NCI-H1417 (cell line): Measurements from ENCODE around the gene SLC9A5.
A peak's percentile ranks its signal among the peaks of the same experiment; 100 is the strongest.

Experiments
- DNase-seq, 3 experiments: peaks; one replicate each; lab custom pipeline; 2025; lab: John Stamatoyannopoulos, UW

Gene SLC9A5

DNA sequence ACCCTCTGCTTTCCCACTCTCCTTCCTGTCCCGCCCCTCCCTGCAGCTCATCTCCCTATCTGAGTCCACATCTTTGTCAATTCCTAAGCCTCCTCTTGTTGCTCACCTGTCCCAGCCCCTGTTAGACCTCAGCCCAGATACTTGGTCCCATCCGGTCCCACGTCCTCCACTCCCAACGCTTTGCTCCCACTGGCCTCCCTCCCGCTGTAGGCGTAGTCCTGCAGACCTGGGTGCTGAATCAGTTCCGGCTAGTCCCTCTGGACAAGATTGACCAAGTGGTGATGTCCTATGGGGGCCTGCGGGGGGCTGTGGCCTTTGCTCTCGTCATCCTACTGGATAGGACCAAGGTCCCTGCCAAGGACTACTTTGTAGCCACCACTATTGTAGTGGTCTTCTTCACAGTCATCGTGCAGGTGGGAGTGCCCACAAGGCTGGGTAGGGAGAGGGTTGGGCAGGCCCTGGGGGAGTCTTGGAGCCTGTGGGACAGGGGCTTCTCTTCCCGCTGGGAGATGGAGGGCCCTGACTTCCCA is 8.0 kb downstream of the SLC9A5 start:
- no peak for DNase-seq

DNA sequence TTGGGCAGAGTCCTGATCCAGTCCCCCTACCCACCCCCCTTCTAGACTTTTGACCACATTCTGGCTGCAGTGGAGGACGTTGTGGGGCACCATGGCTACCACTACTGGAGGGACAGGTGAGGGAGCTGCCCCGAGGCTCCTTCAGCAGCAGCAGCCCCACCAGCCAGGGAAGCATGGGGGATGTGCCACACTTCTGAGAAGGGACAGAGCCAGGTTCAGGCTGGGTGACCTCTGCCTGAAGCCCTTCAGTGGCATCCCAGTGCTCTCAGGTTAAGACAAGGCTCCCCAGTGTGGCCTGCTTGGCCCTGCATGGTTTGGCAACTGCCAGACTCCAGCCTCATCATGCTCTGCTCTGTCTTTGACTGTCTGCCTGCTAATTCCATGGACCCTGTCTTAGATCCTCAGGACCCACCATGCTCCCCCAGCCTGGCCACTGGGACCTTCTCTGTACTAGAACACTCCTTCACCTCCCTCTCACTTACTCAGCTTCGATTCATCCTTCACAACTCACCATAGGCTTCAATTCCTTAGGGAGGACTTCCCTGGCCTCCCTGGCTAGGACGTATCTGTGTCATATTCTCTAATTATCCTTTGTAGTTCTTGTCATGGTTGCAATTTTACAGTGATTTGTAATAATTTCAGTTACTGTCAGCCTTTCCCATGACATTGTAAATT is 8.8 kb downstream of the SLC9A5 start:
- no peak for DNase-seq

DNA sequence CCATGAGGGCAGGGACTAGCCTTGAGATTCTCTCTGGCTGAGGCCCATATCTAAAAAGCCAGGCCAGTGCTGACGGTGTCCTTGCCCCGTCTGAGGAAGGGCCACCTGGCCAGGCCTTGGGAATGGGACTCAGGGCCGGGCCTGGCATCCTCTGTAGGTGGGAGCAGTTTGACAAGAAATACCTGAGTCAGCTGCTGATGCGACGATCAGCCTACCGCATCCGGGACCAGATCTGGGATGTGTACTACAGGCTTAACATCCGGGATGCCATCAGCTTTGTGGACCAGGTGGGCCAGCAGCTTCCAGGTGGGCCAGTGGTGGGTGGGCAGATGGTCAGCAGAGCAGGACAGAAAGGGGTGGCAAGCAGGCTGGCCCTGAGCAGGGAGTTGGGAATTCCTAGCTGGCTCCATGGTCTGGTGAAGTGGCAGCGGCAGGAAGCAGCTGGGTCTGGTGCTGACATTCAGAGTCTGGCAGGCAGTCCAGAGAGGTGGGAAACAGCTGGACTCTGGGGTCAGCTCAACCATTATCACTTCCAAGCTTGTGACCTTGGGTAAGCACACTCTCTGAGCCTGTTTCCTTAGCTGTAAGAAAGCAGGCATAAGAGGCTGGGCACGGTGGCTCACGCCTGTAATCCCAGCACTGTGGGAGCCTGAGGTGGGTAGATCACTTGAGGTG is 9.5 kb downstream of the SLC9A5 start:
- no peak for DNase-seq

DNA sequence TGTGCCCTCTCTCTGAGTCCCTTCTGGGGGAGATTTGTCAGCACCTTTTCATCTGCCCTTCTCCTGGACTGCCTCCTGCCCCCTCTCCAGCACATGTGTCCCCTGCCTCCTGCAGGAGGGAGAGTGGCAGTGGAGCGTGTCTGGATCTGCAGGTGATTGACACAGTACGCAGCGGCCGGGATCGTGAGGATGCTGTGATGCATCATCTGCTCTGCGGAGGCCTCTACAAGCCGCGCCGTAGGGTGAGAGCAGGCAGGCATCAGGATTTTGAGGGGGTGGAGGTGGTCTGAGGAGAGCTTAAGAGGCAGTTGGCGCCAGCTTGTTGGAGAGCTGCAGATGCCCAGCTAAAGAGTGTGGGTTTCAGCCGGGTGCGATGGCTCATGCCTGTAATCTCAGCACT is 10.9 kb downstream of the SLC9A5 start:
- peak; percentile 7 to 35 (median 35) for DNase-seq

DNA sequence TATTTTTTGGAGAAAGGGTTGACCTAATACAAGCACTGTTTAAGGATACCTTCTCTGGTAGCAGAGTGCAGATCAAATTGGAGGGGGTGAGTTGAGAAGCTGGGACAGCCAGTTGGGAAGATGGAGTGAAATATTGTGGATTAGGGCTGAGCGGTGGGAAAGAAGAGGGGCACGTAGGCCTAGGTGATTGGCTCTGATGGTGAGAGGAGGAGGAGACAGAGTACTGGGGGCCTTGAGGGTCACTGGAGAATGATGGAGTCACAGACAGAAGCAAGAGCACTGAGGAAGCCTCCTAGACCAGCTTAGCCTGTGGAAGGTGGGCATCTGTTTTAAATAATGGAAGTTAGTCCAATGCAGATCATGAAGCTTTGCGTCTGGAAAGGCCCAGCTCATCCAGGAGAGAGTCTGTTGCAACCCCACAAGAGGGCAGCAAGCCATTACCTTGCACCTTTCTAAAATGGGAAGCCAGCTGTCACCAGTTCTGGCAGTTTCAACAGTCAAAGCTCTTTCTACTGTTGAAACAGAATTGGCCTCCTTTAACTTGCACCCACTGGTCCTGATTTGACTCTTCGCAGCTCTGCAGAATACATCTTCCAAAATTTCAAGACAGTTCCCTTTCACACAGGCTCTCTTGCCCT is 11.8 kb downstream of the SLC9A5 start:
- DNase-seq, result peak; percentile 13 to 52 (median 28)

DNA sequence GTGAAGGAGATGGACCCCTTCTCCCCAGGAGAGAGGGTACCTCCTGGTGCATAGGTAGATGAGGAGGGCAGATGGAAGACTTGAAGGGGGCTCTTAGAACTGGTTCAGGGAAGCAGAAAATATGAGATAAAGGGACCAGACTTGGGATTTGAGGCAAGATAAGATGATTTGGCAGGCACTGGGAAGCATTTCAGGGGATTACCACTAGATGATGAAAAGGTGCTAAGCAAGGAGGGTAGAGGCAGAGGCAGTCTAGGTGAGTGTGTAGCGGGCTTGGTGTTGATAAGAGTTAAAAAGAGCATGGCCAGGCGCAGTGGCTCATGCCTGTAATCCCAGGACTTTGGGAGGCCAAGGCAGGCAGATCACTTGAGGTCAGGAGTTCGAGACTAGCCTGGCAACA is 14.4 kb downstream of the SLC9A5 start:
- no peak for DNase-seq

DNA sequence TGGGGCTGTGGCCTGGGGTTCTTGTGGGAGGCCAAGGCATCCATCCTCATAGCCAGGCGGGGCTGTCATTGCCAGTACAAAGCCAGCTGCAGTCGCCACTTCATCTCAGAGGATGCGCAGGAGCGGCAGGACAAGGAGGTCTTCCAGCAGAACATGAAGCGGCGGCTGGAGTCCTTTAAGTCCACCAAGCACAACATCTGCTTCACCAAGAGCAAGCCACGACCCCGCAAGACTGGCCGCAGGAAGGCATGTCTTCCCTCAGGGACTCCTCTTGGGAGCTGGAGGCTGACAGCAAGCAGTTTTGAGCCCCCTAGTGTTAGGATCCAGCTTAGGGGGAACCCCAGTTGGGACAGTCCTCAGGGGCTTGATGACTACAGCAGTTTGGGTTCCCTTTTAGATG is 15.5 kb downstream of the SLC9A5 start:
- DNase-seq, result no peak

DNA sequence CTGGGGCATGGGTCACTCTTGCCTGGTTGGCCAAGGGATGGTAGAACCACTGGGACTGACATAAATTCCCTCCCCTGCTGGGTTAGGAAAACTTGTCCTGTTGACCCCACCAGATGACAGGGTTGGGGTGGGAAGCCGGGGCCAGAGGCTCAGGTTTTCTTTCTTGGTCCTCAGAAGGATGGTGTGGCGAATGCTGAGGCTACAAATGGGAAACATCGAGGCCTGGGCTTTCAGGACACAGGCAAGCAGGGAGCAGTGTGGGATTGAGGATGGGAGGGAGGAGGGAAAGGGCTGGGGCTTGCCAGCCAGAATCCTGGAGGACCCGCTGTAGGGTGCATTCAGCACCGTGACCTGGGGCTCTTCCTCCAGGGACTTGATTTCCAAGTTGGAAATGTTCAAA is 16.1 kb downstream of the SLC9A5 start:
- no peak for DNase-seq

DNA sequence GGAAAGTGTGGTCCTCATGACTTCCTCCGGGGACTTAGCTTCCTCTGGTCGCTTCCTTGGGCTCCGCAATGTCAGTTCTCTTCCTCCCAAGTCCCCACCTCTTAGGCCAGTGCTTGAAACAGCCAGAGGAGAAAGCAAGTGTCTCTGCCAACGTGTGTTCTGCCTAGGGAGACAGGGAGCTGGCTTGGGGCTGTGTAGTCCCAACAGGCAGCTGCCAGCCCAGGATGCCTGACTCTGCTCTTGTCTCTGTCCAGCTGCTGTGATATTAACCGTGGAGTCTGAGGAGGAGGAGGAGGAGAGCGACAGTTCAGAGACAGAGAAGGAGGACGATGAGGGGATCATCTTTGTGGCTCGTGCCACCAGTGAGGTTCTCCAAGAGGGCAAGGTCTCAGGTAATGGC is 17.1 kb downstream of the SLC9A5 start:
- DNase-seq, result no peak

DNA sequence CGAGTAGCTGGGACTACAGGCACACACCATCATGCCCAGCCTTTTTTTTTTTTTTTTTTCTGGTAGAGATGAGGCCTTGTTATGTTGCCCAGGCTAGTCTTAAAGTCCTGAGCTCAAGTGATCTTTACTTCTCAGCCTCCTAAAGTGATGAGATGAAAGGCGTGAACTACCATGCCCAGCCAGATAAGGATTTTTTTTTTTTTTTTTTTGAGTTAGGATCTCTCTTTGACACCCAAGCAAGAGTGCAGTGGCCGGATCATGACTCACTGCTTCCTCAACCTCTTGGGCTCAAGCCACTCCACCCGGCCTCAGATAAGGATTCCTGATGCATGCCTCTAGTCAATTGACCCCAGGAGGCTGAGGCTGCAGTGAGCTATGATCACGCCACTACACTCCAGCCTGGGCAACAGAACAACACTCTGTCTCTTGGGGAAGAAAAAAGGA is 19.4 kb downstream of the SLC9A5 start:
- no peak for DNase-seq

DNA sequence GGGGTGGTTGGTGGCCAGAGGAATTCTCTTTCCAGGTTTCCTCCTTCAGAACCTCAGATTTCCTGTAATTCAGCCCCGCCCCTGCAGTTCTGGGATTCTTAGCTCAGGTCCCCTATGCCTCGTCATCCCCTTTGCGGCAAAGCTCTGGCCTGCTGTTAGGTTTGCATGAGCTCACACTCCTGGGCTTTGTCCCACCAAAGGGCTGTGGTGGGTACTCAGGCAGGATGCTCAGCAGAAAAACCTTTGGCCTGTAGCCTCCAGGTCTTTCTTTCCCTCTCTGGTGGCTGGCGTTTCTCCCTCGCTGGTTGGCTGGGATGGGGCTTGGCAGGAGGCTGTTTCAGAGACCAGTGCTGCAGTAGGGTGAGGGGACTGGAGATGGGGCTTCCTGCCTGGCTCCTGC is 21.0 kb downstream of the SLC9A5 start:
- DNase-seq, result no peak

DNA sequence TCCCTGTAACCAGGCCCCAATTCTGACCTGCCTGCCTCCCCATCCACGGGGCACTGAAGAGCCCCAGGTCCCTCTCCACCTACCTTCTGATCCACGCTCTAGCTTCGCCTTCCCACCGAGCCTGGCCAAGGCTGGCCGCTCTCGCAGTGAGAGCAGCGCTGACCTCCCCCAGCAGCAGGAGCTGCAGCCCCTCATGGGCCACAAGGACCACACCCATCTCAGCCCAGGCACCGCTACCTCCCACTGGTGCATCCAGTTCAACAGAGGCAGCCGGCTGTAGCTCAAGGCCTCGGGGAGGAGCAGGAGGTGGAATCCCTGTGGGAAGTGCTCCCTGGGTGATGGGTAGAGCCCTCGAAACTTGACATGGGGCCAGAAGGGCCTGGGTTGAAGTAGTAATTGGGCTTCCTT is 22.2 kb downstream of the SLC9A5 start:
- DNase-seq, result no peak

DNA sequence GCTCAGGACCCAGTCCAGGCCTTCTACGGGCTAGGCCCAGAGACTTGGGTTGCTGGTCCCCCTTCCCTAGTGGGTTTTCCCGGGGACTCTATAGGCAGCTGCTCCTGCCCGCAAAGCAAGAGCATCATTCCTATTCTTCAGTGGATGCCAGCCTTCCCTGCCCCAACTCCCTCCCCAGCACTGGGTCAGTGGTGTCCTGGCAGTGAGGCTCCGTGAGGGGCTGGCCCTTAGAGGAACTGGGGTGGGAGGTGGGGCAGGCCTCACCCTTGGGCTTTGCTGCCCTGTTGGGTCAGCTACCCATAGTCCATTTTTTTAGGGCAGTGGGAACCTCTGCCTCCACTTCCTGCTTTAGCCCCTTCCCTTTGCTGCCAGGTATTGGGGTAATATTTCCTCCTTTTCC is 22.7 kb downstream of the SLC9A5 start:
- no peak for DNase-seq

DNA sequence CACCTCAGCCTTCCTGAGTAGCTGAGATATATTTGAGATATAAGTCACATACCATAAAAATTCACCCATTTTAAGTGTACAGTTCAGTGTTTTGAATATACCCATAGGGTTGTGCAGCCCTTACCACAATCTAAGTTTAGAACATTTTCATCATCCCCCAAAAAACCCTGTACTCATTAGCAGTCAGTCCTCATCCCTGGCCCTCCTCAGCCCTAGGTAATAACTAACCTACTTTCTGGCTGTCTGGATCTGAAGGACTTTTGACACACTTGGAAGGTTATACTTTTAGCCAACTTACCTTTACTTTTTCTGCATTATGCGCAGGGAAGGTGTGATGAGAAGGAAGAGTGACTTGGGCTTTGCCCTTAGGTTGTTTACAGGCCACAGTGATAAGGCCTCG is 26.5 kb downstream of the SLC9A5 start:
- no peak for DNase-seq

DNA sequence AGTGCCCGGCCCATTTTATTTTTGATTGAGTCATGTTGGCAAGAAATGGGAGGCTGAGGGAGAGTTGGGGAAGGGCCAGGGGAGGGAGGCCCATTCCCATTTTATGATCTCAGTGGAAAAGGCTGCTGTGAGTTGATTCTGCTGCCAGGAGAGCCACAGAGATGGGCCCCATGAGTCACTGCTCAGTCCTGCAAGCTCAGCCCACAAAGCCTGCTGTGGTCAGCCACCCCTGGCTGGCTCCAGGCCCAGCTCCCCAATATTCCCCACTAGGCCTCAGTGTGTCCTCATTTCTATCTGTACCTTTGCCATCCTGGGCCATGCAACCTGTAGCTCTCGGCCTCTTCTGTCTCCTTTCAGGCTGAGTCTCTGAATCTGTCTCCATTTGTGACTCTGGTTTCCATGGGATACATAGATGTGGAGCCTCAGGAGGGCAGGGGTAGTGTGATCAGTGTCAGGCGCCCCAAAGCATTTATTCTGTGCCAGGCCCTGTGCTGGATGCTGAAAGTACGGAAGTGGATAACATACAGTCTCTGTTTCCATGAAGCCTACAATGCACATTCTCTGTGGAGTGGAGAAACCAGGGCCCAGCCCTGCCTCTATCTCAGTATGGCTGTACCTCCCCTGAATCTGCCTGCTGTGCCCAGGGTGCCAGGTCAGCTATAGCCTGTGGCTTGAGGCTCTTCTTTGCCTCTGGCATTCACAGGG is 28.7 kb downstream of the SLC9A5 start:
- DNase-seq, result no peak

DNA sequence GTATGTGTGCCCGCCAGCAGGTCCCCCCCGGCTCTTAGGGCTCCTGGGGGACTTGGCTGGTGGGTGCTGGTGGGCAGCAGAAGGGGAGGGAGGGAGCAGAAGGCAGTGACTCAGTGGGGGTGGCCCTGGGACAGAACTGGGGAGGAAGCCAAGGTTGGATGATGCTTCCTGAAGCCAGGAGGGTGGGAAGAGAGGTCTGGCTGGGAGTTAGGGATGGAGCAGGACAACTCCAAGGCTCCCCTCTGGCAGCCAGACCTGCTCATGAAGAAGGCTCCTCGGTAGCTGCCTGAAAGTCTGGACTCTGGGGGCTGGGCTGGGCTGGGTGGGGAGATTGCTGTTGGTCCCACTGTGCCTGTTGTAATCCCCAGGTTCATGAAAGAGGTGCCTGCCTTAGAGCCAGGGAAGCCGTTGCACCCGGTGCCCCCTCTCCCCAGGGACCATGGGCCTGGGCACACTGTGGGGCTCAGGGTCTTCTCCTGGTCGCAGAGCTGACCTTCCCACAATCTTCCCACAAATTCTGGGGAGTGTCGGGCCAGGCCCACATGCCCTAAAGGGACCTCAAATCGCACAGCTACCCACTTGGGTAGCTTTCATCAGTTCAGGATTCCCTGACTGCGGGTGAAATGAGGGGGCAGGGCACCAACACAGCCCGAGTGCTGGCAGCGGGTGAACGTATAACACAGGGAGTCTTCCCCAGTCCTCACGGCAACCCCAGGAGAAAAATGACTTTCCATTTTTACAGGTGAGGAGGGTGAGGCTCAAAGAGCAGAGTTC is 29.4 kb downstream of the SLC9A5 start:
- no peak for DNase-seq

DNA sequence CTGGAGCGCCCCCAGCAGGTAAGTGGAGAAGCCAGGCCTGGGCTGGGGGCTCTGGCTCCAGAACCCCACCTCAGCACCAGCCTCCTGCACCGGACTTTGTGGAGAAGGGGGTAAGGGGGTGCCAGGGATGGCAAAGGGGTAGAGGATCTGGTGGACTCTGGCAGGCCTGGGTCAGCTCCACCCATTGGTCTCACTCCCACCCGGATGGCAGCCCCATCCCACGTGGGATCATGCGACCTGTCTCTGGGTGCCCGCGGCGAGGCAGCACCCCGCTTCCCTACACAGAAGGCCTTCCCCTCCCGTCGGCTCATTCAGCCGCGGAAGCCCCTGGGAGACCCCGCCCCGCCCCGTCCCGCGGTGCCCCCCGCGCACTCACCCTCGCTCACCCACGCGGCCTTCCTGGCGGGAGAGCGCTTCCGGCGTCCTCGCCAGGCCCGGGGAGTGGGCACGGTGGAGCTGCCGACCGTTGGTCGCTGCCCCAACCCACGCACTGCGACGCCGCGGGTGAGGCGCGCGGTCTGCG is 30.1 kb downstream of the SLC9A5 start:
- peak in 2 of 3 experiments; percentile 52 to 78 for DNase-seq

DNA sequence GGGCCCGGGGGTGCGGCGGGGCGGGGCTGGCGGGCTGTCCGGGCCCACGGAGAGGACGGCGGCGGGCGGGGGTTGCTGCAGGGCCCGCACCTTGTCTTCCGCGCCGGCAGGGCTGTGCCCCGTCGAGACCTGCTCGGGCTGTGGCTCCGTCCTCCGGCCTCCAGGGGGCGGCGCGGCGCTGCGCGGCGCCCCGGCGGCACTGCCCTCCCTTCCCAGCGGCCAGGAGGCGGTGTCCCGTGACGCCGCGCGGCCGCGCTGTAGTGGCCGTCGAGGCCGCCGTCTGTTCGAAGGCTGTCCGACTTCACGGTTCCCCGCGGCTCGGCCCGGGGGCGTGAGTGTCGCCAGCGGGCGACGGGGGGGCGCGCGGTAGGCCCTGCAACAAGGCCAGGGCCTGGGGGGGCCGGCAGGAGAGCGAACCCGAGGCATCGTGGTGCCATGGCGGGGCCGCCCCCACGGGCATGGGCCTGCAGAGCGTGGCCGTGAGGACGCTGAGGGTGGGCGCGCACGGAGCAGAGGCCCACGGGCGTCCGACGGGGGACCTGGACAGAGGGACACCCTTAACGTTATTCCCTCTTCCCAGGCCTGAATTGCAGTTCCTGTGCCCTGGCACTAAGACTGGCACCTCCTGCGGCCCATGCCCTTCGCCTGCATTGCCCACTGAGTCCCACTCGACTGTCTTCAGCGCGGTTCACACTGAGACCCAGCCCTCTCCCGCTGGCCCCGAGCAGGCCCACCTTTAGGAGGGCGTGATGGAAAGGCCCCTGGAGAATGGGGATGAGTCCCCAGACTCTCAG is 30.7 kb downstream of the SLC9A5 start, which contains the start of gene PLEKHG4:
Gene PLEKHG4 (plus strand): TSS at position 237 of the 794 bp plus-strand sequence. CDS start 513 bp downstream, at position 750.
- peak; percentile 78 for DNase-seq

DNA sequence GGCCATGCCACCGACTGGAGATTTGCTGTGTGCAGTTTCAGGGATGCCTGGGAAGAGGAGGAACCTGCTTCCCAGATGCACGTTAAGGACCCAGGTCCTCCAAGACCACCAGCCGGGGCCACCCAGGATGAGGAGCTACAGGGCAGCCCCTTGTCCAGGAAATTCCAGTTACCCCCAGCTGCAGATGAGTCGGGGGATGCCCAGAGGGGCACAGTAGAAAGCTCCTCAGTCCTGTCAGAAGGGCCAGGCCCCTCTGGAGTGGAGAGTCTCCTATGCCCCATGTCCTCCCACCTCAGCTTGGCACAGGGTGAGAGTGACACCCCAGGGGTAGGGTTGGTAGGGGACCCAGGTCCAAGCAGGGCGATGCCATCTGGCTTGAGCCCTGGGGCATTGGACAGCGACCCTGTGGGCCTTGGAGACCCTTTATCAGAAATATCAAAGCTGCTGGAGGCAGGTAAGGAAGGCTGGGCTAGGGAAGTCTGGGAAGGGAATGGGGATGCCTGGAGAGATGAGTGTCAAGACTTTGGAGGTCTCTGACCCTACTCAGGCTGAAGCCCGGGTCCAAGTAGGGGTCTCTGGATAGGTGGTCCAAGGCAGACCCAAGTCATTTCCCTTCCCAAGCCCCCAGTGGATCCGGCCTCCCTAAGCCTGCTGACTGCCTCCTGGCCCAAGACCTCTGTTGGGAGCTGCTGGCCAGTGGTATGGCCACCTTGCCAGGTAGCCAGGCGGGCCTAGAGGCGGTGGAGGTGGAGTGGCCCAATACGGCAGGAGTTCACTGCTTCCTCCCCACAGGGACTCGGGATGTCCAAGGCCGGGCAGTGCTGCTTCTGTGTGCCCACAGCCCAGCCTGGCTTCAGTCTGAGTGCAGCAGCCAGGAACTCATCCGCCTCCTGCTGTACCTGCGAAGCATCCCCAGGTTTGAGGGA is 31.6 kb downstream of the SLC9A5 start:
- no peak for DNase-seq
